DND-41 (cell line): Measurements from ENCODE around the gene PRPF40B.
A peak's percentile ranks its signal among the peaks of the same experiment; 100 is the strongest.
"Not testable (repeated sequence)": the region's sequence is repeated elsewhere in the genome, so short reads cannot be mapped to it uniquely, and the experiment has no call there.

Source experiments
- ATAC-seq: fragments of 200-7000 bp; cut with Tn5 transposase; 3 replicates; pipeline ENCODE4 v1.9.1; 2021; ENCODE audit warnings: low read depth; ENCODE audit not compliant: insufficient read depth
- DNase-seq: peaks from one replicate; pipeline ENCODE4 v3.0.0-alpha.2; 2020
- H2AFZ ChIP-seq: 2 replicates; pipeline ENCODE4 v1.6.0; 2012; ENCODE audit warnings: low read depth, low read length
- H3K27ac ChIP-seq: 2 replicates; pipeline ENCODE4 v1.5.1; 2012; ENCODE audit warnings: low read length, inconsistent platforms
- H3K27me3 ChIP-seq: fragments of 200-600 bp; sonication (generic); 2 replicates; pipeline ENCODE4 v1.6.0; 2012; ENCODE audit warnings: low read length, mild to moderate bottlenecking, inconsistent platforms; ENCODE audit not compliant: insufficient read depth, poor library complexity
- H3K36me3 ChIP-seq: 2 replicates; pipeline ENCODE4 v1.5.1; 2012; ENCODE audit warnings: low read length, inconsistent platforms; ENCODE audit not compliant: insufficient read depth
- H3K4me1 ChIP-seq: 2 replicates; pipeline ENCODE4 v1.5.1; 2012; ENCODE audit warnings: mild to moderate bottlenecking, low read length; ENCODE audit not compliant: insufficient read depth
- H3K4me2 ChIP-seq: 2 replicates; pipeline ENCODE4 v1.6.0; 2012; ENCODE audit warnings: mild to moderate bottlenecking, moderate library complexity, low read length, inconsistent platforms; ENCODE audit not compliant: insufficient read depth
- H3K4me3 ChIP-seq, 2 experiments: fragments of 200-600 bp in 1 of 2; shearing (Covaris generic) in 1 of 2; 2 replicates each; pipeline ENCODE4 v1.5.1; 2012 to 2016; ENCODE audit warnings: inconsistent platforms in 2 of 2, low read length in 2 of 2, mild to moderate bottlenecking in 2 of 2, low read depth in 1 of 2, moderate library complexity in 1 of 2
- H3K79me2 ChIP-seq: 2 replicates; pipeline ENCODE4 v1.6.0; 2012; ENCODE audit warnings: low read length, inconsistent platforms; ENCODE audit not compliant: insufficient read depth
- H3K9ac ChIP-seq: 2 replicates; pipeline ENCODE4 v1.6.0; 2012; ENCODE audit warnings: low read depth, mild to moderate bottlenecking, inconsistent platforms, low read length, moderate library complexity
- H3K9me3 ChIP-seq: 2 replicates; pipeline ENCODE4 v1.5.1; 2012; ENCODE audit warnings: low read length, moderate library complexity, mild to moderate bottlenecking, inconsistent platforms; ENCODE audit not compliant: insufficient read depth, severe bottlenecking
- H4K20me1 ChIP-seq: 2 replicates; pipeline ENCODE4 v1.6.0; 2012; ENCODE audit warnings: low read length; ENCODE audit not compliant: insufficient read depth
- EZH2 ChIP-seq: IDR thresholded peaks from 3 replicates; pipeline ENCODE4 v1.6.1; 2012; ENCODE audit warnings: borderline replicate concordance, low read depth, mild to moderate bottlenecking, moderate library complexity, low read length, inconsistent platforms; ENCODE audit not compliant: severe bottlenecking
- TF ChIP-seq, protein P1 (sequence below): IDR thresholded peaks from 2 replicates; pipeline ENCODE4 v1.5.1; 2012; ENCODE audit warnings: borderline replicate concordance, low read length, moderate library complexity, mild to moderate bottlenecking; ENCODE audit not compliant: poor library complexity, severe bottlenecking; ENCODE audit errors: extremely low read depth

Gene PRPF40B

GRCh38 chr12:49598527-49598926 is 24.8 kb upstream of the PRPF40B start:
- Histone ChIP-seq H3K27me3 (no peaks in the 10 kb centered on the region), H3K9me3 (no peaks in the 10 kb centered on the region), H3K36me3 (no peaks in the 10 kb centered on the region), H3K4me1 (no peaks in the 10 kb centered on the region), H3K9ac (no peak overlapping the region), H4K20me1 (no peaks in the 10 kb centered on the region), H3K27ac (no peak overlapping the region), H3K79me2 (no peaks in the 10 kb centered on the region), H2AFZ (no peak overlapping the region), H3K4me3 (no peak overlapping the region), H3K4me2 (no peak overlapping the region)
- DNase-seq (no peak), ATAC-seq (no peak)
- no peak for TF ChIP-seq EZH2
- TF ChIP-seq, protein P1, sequence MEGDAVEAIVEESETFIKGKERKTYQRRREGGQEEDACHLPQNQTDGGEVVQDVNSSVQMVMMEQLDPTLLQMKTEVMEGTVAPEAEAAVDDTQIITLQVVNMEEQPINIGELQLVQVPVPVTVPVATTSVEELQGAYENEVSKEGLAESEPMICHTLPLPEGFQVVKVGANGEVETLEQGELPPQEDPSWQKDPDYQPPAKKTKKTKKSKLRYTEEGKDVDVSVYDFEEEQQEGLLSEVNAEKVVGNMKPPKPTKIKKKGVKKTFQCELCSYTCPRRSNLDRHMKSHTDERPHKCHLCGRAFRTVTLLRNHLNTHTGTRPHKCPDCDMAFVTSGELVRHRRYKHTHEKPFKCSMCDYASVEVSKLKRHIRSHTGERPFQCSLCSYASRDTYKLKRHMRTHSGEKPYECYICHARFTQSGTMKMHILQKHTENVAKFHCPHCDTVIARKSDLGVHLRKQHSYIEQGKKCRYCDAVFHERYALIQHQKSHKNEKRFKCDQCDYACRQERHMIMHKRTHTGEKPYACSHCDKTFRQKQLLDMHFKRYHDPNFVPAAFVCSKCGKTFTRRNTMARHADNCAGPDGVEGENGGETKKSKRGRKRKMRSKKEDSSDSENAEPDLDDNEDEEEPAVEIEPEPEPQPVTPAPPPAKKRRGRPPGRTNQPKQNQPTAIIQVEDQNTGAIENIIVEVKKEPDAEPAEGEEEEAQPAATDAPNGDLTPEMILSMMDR, result no peak

- Histone ChIP-seq H3K36me3 (no peaks in the 10 kb centered on the region), H3K27me3 (no peaks in the 10 kb centered on the region), H3K4me3 (no peak overlapping the region), H3K9ac (no peak overlapping the region), H3K4me1 (no peaks in the 10 kb centered on the region), H4K20me1 (no peaks in the 10 kb centered on the region), H3K4me2 (no peak overlapping the region), H3K27ac (no peak overlapping the region), H3K9me3 (no peaks in the 10 kb centered on the region), H2AFZ (no peak overlapping the region), H3K79me2 (no peaks in the 10 kb centered on the region)
- no peak for TF ChIP-seq EZH2
- TF ChIP-seq, protein P1, result no peak
- DNase-seq, result no peak
- ATAC-seq, result no peak
Measured at GRCh38 chr12:49599961-49600360, 23.4 kb upstream of the PRPF40B start.

DNA sequence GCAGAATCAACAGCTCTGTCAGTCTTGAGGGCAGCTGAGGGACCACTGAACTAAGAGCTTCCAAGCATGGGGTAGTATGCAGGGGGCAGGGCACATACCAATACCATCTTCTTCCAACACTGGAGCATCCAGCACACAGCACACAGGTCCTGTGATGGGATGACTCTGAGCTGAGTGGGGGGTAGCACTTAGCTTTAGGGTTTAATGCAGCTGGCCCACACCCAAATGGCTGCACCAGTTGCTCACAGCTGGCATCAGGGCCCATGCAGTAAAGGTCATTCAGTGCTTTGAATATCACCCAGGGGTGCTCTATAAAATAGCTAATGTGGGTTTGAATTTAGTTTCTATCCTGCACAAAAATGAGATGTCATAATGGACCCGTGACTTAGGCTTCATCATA is 19.6 kb upstream of the PRPF40B start:
- no peak overlapping the region for H3K27ac ChIP-seq
- no peak overlapping the region for H3K4me2 ChIP-seq
- no peaks in the 10 kb centered on the region for H3K79me2 ChIP-seq
- ATAC-seq (no peak), DNase-seq (no peak)
- no peak overlapping the region for H3K4me3 ChIP-seq
- H3K9me3 ChIP-seq, result no peaks in the 10 kb centered on the region
- no peaks in the 10 kb centered on the region for H3K36me3 ChIP-seq
- H3K27me3 ChIP-seq, result no peaks in the 10 kb centered on the region
- no peak overlapping the region for H3K9ac ChIP-seq
- H3K4me1 ChIP-seq, result no peaks in the 10 kb centered on the region
- no peak overlapping the region for H2AFZ ChIP-seq
- no peaks in the 10 kb centered on the region for H4K20me1 ChIP-seq
- TF ChIP-seq EZH2, result no peak
- TF ChIP-seq, protein P1, result no peak

GRCh38 chr12:49604856-49605255 is 18.5 kb upstream of the PRPF40B start:
- Histone ChIP-seq H3K4me3 (no peak overlapping the region), H3K36me3 (no peaks in the 10 kb centered on the region), H2AFZ (no peak overlapping the region), H3K9ac (no peak overlapping the region), H3K9me3 (no peaks in the 10 kb centered on the region), H3K27me3 (no peaks in the 10 kb centered on the region), H3K27ac (no peak overlapping the region), H3K79me2 (no peaks in the 10 kb centered on the region), H3K4me1 (no peaks in the 10 kb centered on the region), H3K4me2 (no peak overlapping the region), H4K20me1 (no peaks in the 10 kb centered on the region)
- TF ChIP-seq EZH2, result no peak
- TF ChIP-seq, protein P1, result no peak
- DNase-seq (peak; percentile 18), ATAC-seq (no peak)

DNA sequence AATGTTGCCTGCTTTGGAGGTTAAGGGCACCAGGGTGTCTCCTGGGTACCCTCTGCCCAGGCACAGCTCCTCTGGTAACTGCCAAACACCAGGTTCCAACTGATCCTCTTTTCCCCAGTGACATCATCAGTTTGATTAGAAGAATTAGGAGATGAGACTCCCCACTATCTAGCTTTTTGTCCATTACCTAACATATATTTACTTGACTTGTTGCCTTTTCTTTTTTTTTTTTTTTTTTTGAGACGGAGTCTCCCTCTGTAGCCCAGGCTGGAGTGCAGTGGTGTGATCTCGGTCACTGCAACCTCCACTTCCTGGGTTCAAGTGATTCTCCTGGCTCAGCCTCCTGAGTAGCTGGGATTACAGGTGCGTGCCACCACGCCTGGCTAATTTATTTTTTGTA is 17.8 kb upstream of the PRPF40B start, which contains the start of gene FAM186B:
FAM186B (minus strand) TSS at position 101 of the 400 bp plus-strand sequence. CDS start 162 bp downstream, outside the sequence.
- ATAC-seq, H3K4me2 ChIP-seq: not testable (repeated sequence)

More for the DNA sequence above, 17.8 kb upstream of the PRPF40B start, which contains the start of gene FAM186B:
- H3K27ac ChIP-seq, H3K4me1 ChIP-seq, H3K9ac ChIP-seq, H3K79me2 ChIP-seq, H3K36me3 ChIP-seq, H2AFZ ChIP-seq, DNase-seq, H3K27me3 ChIP-seq, H3K4me3 ChIP-seq, H4K20me1 ChIP-seq, H3K9me3 ChIP-seq: not testable (repeated sequence)
